Mesothelial cell of epicardium (in vitro differentiated cells): ENCODE data around the gene MUC6. TPM values are rescaled to one million over a fixed set of nuclear protein-coding genes. Genes with fewer than 3 reads are reported as not detected.

Source experiments
- DNase-seq, 2 experiments: peaks; one replicate each; pipeline ENCODE4 v3.0.0; 2021; ENCODE audit warnings: low spot score in 2 of 2; ENCODE audit not compliant: unreplicated experiment in 2 of 2
- H3K27ac Mint-ChIP-seq: 2 replicates; pipeline ENCODE4 v1.8.0; 2021; ENCODE audit warnings: mixed read lengths
- H3K27me3 Mint-ChIP-seq: 2 replicates; pipeline ENCODE4 v1.8.0; 2021; ENCODE audit warnings: low read depth, mixed read lengths
- H3K36me3 Mint-ChIP-seq: 2 replicates; pipeline ENCODE4 v1.8.0; 2021; ENCODE audit warnings: mixed read lengths
- H3K4me1 Mint-ChIP-seq: 2 replicates; pipeline ENCODE4 v1.8.0; 2021; ENCODE audit warnings: mixed read lengths
- H3K4me3 Mint-ChIP-seq: 2 replicates; pipeline ENCODE4 v1.8.0; 2021; ENCODE audit warnings: mild to moderate bottlenecking, moderate library complexity, mixed read lengths
- H3K9me3 Mint-ChIP-seq: 2 replicates; pipeline ENCODE4 v1.8.0; 2021; ENCODE audit warnings: mixed read lengths
- total RNA-seq: library from RNA; stranded (reverse); gene quantifications from 3 replicates; pipeline ENCODE4 v1.2.1, GENCODE V29; 2021
- TF ChIP-seq, protein P1 (sequence below): fragments of 200-600 bp; sonication (generic); IDR thresholded peaks from one replicate; pipeline ENCODE4 v1.5.0; 2021; ENCODE audit warnings: antibody characterized with exemption; ENCODE audit not compliant: unreplicated experiment

MUC6 gene
- total RNA-seq, 1 donor from 2014 or later: not detected

DNA sequence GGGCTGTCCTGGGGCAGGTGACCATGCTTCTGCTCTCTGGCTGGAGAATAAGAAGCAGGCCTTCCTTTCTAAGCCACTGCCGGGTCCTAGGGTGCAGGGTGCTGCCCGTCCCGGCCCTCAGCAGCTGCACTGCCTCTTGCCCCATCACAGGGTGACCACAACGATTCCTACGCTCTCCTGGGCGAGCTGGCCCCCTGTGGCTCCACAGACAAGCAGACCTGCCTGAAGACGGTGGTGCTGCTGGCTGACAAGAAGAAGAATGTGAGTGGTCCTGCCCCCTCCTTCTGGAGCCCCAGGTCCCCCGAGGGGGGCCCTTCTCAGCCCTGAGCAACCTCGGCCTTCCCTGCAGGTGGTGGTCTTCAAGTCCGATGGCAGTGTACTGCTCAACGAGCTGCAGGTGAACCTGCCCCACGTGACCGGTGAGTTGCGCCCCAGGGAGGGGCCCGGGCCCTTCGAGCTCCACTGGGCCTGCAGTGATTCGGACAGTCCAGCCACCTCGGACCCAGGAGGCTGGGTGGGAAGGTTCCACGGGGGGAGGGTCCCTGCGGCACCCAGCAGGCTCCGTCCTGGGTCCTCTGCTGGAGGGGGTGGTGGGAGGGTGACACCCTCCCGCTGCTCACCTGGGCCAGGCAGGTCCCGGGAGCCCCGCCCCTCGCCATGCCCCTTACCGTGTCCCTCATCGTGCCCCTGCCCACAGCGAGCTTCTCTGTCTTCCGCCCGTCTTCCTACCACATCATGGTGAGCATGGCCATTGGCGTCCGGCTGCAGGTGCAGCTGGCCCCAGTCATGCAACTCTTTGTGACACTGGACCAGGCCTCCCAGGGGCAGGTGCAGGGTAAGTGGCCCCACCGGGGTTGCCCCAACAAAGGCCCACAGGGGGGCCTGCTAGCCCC lies 46.5 kb upstream of the MUC6 start:
- TF ChIP-seq, protein P1, sequence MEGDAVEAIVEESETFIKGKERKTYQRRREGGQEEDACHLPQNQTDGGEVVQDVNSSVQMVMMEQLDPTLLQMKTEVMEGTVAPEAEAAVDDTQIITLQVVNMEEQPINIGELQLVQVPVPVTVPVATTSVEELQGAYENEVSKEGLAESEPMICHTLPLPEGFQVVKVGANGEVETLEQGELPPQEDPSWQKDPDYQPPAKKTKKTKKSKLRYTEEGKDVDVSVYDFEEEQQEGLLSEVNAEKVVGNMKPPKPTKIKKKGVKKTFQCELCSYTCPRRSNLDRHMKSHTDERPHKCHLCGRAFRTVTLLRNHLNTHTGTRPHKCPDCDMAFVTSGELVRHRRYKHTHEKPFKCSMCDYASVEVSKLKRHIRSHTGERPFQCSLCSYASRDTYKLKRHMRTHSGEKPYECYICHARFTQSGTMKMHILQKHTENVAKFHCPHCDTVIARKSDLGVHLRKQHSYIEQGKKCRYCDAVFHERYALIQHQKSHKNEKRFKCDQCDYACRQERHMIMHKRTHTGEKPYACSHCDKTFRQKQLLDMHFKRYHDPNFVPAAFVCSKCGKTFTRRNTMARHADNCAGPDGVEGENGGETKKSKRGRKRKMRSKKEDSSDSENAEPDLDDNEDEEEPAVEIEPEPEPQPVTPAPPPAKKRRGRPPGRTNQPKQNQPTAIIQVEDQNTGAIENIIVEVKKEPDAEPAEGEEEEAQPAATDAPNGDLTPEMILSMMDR: no peak
- Mint-ChIP-seq H3K36me3 (no peaks in the 10 kb centered on the region), H3K9me3 (no peaks in the 10 kb centered on the region), H3K27me3 (no peaks in the 10 kb centered on the region), H3K4me3 (no peak overlapping the region), H3K27ac (no peak overlapping the region), H3K4me1 (no peaks in the 10 kb centered on the region)
- DNase-seq: peak in 1 of 2 experiments; percentile 36

DNA sequence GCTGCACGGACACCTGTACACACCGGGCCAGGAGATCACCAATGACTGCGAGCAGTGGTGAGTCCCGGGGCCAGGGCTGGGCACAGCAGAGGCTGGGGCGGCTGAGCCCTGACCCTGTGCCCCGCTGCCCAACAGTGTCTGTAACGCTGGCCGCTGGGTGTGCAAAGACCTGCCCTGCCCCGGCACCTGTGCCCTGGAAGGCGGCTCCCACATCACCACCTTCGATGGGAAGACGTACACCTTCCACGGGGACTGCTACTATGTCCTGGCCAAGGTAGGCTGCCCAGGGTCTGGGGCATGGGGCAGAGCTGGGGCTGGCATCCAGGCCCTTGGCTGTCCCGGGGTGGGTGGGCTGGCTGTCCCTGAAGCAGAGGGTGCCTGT lies 45.8 kb upstream of the MUC6 start:
- DNase-seq: peak in 1 of 2 experiments; percentile 33
- Mint-ChIP-seq H3K27ac (no peak overlapping the region), H3K4me3 (no peak overlapping the region), H3K36me3 (no peaks in the 10 kb centered on the region), H3K27me3 (no peaks in the 10 kb centered on the region), H3K4me1 (no peaks in the 10 kb centered on the region), H3K9me3 (no peaks in the 10 kb centered on the region)
- TF ChIP-seq, protein P1: no peak

DNA sequence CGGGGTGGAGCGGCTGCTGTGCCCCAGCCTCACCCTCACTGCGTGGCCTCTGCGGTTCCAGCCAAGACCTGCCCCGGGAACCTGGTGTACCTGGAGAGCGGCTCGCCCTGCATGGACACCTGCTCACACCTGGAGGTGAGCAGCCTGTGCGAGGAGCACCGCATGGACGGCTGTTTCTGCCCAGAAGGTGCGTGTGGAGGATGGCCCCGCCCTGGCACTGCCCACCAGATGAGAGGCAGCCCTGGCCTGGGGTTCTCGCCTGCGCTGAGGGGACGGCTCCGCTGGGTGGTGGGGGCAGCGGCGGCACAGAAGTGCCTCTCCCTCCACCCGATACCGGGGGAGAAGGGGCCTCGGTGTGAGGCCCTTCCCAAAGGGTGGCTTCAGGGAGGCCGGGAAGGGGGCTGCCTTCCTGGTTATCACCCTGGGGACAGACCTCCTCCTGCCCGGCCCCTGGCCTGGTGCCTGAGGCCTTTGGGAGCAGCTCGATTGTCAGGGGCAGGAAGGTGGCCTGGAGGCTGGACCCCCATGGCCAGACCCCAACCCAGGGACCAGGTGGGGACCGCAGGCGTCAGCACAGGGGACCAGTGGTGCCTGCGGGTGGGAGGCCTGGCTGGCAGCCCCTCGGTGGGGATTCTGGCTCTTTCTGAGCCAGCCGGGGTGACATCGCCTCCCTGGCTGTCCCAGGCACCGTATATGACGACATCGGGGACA lies 45.2 kb upstream of the MUC6 start:
- Mint-ChIP-seq H3K27me3 (no peaks in the 10 kb centered on the region), H3K4me1 (no peaks in the 10 kb centered on the region), H3K9me3 (no peaks in the 10 kb centered on the region), H3K4me3 (no peak overlapping the region), H3K27ac (no peak overlapping the region), H3K36me3 (no peaks in the 10 kb centered on the region)
- peak in 1 of 2 experiments; percentile 36 for DNase-seq
- TF ChIP-seq, protein P1: no peak

DNA sequence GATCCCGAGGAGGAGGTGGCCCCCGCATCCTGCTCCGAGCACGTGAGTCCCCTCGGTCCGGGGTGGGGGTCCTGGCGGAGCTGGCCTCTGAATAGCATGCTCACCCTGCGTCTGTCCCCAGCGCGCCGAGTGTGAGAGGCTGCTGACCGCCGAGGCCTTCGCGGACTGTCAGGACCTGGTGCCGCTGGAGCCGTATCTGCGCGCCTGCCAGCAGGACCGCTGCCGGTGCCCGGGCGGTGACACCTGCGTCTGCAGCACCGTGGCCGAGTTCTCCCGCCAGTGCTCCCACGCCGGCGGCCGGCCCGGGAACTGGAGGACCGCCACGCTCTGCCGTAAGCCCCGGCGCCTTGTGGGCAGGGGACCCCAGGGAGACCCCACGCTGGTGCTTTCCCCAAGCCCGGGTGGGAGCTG lies 41.7 kb upstream of the MUC6 start:
- peak in 1 of 2 experiments; percentile 16 for DNase-seq

DNA sequence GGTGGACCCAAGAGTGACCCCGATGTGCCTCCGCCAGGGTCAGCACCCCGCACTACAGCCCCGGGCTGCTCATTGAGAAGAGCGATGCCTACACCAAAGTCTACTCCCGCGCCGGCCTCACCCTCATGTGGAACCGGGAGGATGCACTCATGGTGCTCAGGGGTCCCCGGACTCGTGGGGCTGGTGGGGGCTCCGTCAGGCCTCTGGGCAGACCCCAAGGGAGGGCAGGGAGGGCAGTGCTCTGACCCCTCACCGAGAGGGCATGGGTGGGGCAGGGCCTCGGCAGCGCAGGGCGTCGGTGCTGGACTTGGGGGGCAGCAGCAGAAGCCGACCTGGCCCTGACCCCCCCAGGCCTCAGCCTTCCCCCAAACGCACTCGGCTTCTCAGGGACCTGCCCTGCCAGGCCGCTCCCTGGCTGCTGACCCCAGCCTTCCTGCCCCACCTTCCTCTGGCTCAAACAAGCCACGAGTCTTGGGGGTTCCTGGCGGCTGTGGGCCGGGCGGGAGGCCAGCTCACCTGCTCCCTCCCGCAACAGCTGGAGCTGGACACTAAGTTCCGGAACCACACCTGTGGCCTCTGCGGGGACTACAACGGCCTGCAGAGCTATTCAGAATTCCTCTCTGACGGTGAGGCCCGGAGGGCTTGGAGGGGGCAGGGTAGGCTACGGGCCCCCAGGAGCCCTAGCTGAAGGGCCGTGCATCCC lies 41.0 kb upstream of the MUC6 start:
- H3K27ac Mint-ChIP-seq: no peak overlapping the region
- H3K27me3 Mint-ChIP-seq: no peaks in the 10 kb centered on the region
- TF ChIP-seq, protein P1: no peak
- no peaks in the 10 kb centered on the region for H3K36me3 Mint-ChIP-seq
- H3K4me3 Mint-ChIP-seq: no peak overlapping the region
- H3K9me3 Mint-ChIP-seq: no peaks in the 10 kb centered on the region
- peaks cover 10% of the 10 kb centered on the region for H3K4me1 Mint-ChIP-seq
- no peak for DNase-seq

More for the DNA sequence above, 41.7 kb upstream of the MUC6 start:
- H3K9me3 Mint-ChIP-seq: no peaks in the 10 kb centered on the region
- no peak overlapping the region for H3K27ac Mint-ChIP-seq
- H3K4me1 Mint-ChIP-seq: peaks cover 7% of the 10 kb centered on the region
- no peaks in the 10 kb centered on the region for H3K36me3 Mint-ChIP-seq
- no peaks in the 10 kb centered on the region for H3K27me3 Mint-ChIP-seq
- no peak overlapping the region for H3K4me3 Mint-ChIP-seq
- TF ChIP-seq, protein P1: no peak
